HEK293 (cell line): ENCODE data around the gene TEX30.

Experiments
- GFI1B ChIP-seq: fragments of 450-650 bp; formaldehyde crosslinking; IDR thresholded peaks from 2 replicates; pipeline ENCODE4 v1.5.1; 2016; ENCODE audit warnings: missing biosample characterization, missing genetic modification characterization
- ZNF16 ChIP-seq: fragments of 450-650 bp; formaldehyde crosslinking; IDR thresholded peaks from 2 replicates; pipeline ENCODE4 v1.5.1; 2016; ENCODE audit warnings: low read depth, missing biosample characterization, missing genetic modification characterization
- ZNF324 ChIP-seq: fragments of 450-650 bp; formaldehyde crosslinking; IDR thresholded peaks from 2 replicates; pipeline ENCODE4 v1.5.1; 2016; ENCODE audit warnings: missing biosample characterization, missing genetic modification characterization

GRCh38 chr13:102773441-102774213, at the start of gene TEX30:
- TF ChIP-seq ZNF16 (no peak), ZNF324 (tag by site-specific recombination) (no peak), GFI1B (tag by site-specific recombination) (no peak)
